ENCODE measurements around the gene RGS14.

RGS14 gene

DNA sequence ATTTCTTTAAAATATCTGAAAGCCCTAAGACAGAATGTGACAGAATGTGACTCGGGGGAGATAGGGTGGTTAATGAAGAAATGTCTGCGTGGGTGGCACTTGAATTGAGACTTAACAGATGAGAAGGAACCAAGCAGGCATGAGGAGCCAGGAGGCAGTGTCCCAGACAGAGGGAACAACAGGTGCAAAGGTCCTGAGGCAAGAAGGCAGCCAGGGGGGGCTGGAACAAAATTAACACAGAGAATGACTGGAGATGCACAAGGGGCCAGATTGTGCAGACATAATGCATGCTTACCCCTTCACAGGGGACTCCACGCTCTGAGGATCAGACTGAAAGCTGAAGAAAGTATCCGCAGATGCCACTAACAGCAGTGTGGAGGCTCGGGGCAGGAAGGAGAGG is 8.0 kb upstream of the RGS14 start:
- Histone ChIP-seq H3K4me3 (ENCODE audit: insufficient read depth, low read depth, low read length, poor library complexity, severe bottlenecking) (no peak overlapping the region), H3K36me3 (ENCODE audit: control insufficient read depth, insufficient read depth, low read length) (peaks cover 21% of the 10 kb centered on the region), H3K27ac (ENCODE audit: insufficient read depth, low read length, poor library complexity, severe bottlenecking) (no peak overlapping the region)

DNA sequence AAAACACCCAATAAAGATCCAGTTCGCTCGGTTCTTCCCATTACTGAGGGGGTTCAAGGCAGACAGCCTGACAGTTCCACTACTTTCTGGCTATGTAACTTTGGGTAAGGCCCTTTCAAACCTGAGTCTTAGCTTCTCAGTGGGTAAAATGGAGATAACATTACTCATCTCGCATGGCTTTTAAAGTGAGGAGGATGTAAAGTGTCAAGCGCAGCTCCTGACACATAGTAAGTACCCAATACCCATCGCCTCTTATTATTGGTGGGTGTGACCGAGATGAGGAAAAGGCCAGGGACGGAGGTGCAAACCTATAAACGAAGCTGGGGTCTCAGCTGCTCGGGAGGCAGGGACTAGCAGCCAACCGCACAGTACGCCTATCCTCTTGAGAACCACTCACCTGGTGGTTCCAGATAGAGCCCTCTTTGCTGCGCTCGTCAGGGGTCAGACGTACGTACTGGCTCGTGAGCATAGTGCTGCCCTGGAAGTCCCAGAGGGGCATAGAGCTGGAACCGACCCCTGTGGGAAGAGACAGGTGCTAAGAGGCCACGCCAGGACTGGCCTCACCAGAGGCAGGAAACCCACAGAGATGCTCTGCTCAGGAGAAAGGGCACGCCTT is 6.8 kb upstream of the RGS14 start:
- peaks cover 22% of the 10 kb centered on the region for H3K4me1 ChIP-seq (ENCODE audit: control insufficient read depth, insufficient read depth, low read length, poor library complexity, severe bottlenecking)
- H3K36me3 ChIP-seq (ENCODE audit: control insufficient read depth, insufficient read depth, low read length): peaks cover 21% of the 10 kb centered on the region
- peak overlapping the region; percentile 94 for H3K27ac ChIP-seq (ENCODE audit: insufficient read depth, low read length, poor library complexity, severe bottlenecking)
- no peak for DNase-seq
- no peaks in the 10 kb centered on the region for H3K9me3 ChIP-seq (ENCODE audit: control insufficient read depth, low read length)
- peak overlapping the region; percentile 79 for H3K4me3 ChIP-seq (ENCODE audit: insufficient read depth, low read depth, low read length, poor library complexity, severe bottlenecking)
- no peaks in the 10 kb centered on the region for H3K27me3 ChIP-seq (replicated peaks; ENCODE audit: control insufficient read depth, insufficient read depth, low read length, poor library complexity, severe bottlenecking)

More for the DNA sequence above, 8.0 kb upstream of the RGS14 start:
- Histone ChIP-seq H3K4me1 (ENCODE audit: control insufficient read depth, insufficient read depth, low read length, poor library complexity, severe bottlenecking) (peaks cover 22% of the 10 kb centered on the region), H3K27me3 (replicated peaks; ENCODE audit: control insufficient read depth, insufficient read depth, low read length, poor library complexity, severe bottlenecking) (no peaks in the 10 kb centered on the region), H3K9me3 (ENCODE audit: control insufficient read depth, low read length) (no peaks in the 10 kb centered on the region)
- DNase-seq: no peak

DNA sequence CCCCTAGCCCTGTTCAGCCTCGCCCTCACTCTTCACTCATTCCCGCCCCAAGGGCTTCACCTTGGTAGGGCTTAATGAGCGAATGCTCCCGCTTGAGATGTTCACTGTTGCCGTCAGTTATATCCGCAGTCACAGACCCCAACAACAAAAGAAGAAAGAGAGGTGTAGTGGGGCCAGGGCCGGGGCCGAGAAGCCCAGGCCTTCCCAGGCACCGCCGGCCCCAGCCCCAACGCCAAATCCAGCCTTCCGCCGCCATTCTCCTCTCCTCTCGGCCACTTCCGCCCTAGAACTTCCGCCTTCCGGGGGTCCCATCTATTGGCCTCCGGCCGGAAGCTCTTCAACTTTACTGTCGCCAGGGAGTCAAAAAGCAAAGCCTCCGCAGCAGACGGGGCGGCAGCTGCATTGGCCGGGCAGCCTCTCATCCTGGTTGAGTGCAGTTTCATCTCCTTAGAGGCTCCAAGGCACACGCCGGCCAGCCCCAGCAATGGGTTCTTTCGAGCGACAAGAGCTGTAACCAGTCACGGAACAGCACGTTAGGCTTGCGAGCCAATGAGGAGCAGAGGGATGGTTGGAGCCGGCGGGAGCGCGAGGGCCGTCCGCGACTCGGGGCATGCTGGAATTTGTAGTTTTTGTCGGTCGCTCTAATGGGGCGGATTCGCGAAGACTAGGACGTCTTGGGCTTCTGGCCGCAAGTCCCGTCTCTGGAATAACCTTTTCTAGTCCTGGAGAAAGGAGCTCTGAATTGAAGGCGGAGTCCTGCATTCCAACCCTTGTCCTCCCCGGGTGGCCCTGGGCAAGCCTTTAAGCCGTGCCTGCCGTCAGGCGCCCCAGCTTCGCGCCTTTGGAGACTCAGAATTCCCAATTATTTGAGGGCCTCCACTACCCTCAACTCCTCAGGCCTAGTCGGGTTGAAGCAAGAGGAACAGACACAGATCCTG is 6.1 kb upstream of the RGS14 start, which contains the start of gene LMAN2:
TSS of gene LMAN2 (minus strand) at position 277 of the 938 bp plus-strand sequence. CDS start at position 256, 21 bp downstream.
- DNase-seq: peak; percentile 77 to 89 (median 87)
- Histone ChIP-seq H3K27me3 (replicated peaks; ENCODE audit: control insufficient read depth, insufficient read depth, low read length, poor library complexity, severe bottlenecking) (no peaks in the 10 kb centered on the region), H3K27ac (ENCODE audit: insufficient read depth, low read length, poor library complexity, severe bottlenecking) (peak within 1 kb of the TSS; percentile 94), H3K4me3 (ENCODE audit: insufficient read depth, low read depth, low read length, poor library complexity, severe bottlenecking) (peak within 1 kb of the TSS; percentile 79), H3K36me3 (ENCODE audit: control insufficient read depth, insufficient read depth, low read length) (peaks cover 18% of the 10 kb centered on the region), H3K9me3 (ENCODE audit: control insufficient read depth, low read length) (no peaks in the 10 kb centered on the region), H3K4me1 (ENCODE audit: control insufficient read depth, insufficient read depth, low read length, poor library complexity, severe bottlenecking) (peaks cover 26% of the 10 kb centered on the region)

DNA sequence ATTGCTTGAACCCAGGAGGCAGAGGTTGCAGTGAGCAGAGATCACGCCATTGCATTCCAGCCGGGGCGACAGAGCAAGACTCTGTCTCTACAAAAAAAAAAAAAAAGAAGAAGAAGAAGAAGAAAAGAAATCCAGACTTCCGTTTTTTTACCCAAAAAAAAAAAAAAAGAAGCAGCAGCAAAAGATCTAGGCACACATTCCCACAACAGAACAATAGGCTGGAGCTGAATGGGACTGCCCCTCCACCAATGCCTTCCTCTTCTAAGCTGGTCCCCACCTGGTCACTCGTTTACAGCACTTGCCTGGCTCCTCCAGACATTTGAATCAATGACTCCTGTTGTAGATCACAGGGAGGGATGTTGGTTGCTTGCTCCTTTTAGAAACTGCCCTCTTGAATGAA is 4.6 kb upstream of the RGS14 start:
- peaks cover 9% of the 10 kb centered on the region for H3K36me3 ChIP-seq (ENCODE audit: control insufficient read depth, insufficient read depth, low read length)
- no peak overlapping the region for H3K4me3 ChIP-seq (ENCODE audit: insufficient read depth, low read depth, low read length, poor library complexity, severe bottlenecking)
- DNase-seq: no peak
- no peaks in the 10 kb centered on the region for H3K9me3 ChIP-seq (ENCODE audit: control insufficient read depth, low read length)
- peaks cover 35% of the 10 kb centered on the region for H3K4me1 ChIP-seq (ENCODE audit: control insufficient read depth, insufficient read depth, low read length, poor library complexity, severe bottlenecking)
- H3K27ac ChIP-seq (ENCODE audit: insufficient read depth, low read length, poor library complexity, severe bottlenecking): no peak overlapping the region
- no peaks in the 10 kb centered on the region for H3K27me3 ChIP-seq (replicated peaks; ENCODE audit: control insufficient read depth, insufficient read depth, low read length, poor library complexity, severe bottlenecking)

DNA sequence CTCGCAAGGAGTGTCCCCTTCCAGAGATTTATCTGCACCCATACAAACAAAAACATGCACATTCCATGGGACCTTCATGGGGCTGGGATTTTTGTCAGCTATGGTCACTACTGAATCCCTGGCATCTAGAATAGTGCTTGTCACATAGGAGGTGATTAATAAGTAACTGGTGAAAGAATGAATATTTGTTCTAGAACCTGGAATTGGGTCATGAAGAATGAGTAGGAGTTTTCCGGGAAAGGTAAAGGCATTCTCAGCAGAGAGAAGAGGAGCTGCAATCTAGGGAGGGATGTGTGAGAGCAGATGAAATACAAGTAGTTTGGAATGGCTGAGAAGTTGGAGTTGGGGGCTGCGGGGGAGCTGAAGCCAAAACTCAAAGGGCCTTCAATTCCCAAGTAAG is 3.5 kb upstream of the RGS14 start:
- peaks cover 44% of the 10 kb centered on the region for H3K4me1 ChIP-seq (ENCODE audit: control insufficient read depth, insufficient read depth, low read length, poor library complexity, severe bottlenecking)
- H3K9me3 ChIP-seq (ENCODE audit: control insufficient read depth, low read length): no peaks in the 10 kb centered on the region
- DNase-seq: no peak
- no peaks in the 10 kb centered on the region for H3K27me3 ChIP-seq (replicated peaks; ENCODE audit: control insufficient read depth, insufficient read depth, low read length, poor library complexity, severe bottlenecking)
- peaks cover 9% of the 10 kb centered on the region for H3K36me3 ChIP-seq (ENCODE audit: control insufficient read depth, insufficient read depth, low read length)
- no peak overlapping the region for H3K4me3 ChIP-seq (ENCODE audit: insufficient read depth, low read depth, low read length, poor library complexity, severe bottlenecking)
- H3K27ac ChIP-seq (ENCODE audit: insufficient read depth, low read length, poor library complexity, severe bottlenecking): no peak overlapping the region

DNA sequence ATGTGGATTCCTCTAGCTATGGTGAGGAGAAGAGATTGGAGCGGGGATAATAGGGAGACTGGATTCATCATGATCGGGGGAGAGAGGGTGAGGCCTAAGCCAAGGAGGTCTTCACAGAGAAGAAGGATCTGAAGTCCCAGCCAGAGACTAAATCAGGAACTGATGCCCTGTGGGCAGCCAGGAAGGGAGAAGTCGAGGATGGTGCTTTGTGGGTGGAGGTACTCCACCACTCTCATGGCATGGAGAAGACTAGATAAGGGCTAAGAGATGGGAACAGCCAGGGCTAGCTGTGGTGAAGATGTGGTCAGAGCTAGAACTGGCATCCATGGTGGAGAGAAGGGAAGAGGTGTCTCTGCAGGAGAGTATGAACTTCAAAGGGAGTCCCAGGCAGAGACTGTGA is 3.0 kb upstream of the RGS14 start:
- Histone ChIP-seq H3K4me3 (ENCODE audit: insufficient read depth, low read depth, low read length, poor library complexity, severe bottlenecking) (no peak overlapping the region), H3K27ac (ENCODE audit: insufficient read depth, low read length, poor library complexity, severe bottlenecking) (no peak overlapping the region), H3K9me3 (ENCODE audit: control insufficient read depth, low read length) (no peaks in the 10 kb centered on the region), H3K36me3 (ENCODE audit: control insufficient read depth, insufficient read depth, low read length) (peaks cover 4% of the 10 kb centered on the region), H3K4me1 (ENCODE audit: control insufficient read depth, insufficient read depth, low read length, poor library complexity, severe bottlenecking) (peaks cover 47% of the 10 kb centered on the region), H3K27me3 (replicated peaks; ENCODE audit: control insufficient read depth, insufficient read depth, low read length, poor library complexity, severe bottlenecking) (no peaks in the 10 kb centered on the region)
- DNase-seq: no peak

DNA sequence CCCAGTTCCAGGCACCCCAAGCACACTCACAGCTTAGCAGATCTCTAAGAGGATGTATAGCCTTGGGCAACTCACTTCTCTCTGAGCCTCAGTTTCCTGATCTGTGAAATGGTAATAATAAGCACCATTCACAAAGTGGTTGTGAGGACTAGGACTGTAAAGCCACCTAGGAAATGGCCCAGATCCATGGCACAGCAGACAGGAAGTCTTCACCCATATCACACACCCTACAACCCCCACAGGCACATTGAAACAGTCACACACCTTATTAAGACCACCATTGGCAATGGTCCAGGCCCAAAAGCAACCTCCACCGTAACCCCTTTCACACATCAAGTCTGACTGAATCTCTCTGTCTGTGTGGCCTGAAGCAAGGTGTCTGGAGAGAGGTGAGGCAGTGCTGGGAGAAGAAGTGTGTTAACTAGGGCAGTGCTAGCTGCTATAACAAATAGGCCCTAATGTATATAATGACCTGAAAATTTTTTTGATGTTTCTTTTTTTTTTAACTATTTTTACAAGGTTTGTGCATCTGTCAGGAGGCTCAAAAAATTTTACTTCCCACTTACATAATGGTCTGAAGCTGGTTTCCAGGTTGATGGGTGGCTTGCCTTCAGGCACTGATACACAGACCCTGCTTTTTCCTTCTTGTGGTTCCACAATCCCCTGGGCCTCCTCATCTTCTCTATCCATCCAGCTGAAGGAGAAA is 2.4 kb upstream of the RGS14 start:
- H3K9me3 ChIP-seq (ENCODE audit: control insufficient read depth, low read length): no peaks in the 10 kb centered on the region
- H3K36me3 ChIP-seq (ENCODE audit: control insufficient read depth, insufficient read depth, low read length): peaks cover 4% of the 10 kb centered on the region
- H3K4me3 ChIP-seq (ENCODE audit: insufficient read depth, low read depth, low read length, poor library complexity, severe bottlenecking): no peak overlapping the region
- no peak overlapping the region for H3K27ac ChIP-seq (ENCODE audit: insufficient read depth, low read length, poor library complexity, severe bottlenecking)
- H3K4me1 ChIP-seq (ENCODE audit: control insufficient read depth, insufficient read depth, low read length, poor library complexity, severe bottlenecking): peaks cover 47% of the 10 kb centered on the region
- DNase-seq: no peak
- H3K27me3 ChIP-seq (replicated peaks; ENCODE audit: control insufficient read depth, insufficient read depth, low read length, poor library complexity, severe bottlenecking): no peaks in the 10 kb centered on the region

DNA sequence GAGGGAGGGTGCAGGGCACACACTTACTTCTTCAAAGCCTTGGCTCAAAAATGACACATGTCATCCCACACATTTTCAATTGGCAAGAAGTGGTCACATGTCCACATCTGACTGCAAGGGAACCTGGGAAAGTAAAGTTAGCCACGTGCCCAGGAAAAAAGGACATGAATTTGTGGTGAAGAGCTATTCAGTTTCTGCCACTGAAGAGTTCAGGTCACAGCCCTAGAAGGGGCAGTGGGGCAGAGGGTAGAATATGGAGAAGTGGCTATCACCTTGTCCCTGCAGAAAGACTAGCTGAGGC is 1.9 kb upstream of the RGS14 start:
- Histone ChIP-seq H3K4me1 (ENCODE audit: control insufficient read depth, insufficient read depth, low read length, poor library complexity, severe bottlenecking) (peaks cover 45% of the 10 kb centered on the region), H3K4me3 (ENCODE audit: insufficient read depth, low read depth, low read length, poor library complexity, severe bottlenecking) (no peak overlapping the region), H3K9me3 (ENCODE audit: control insufficient read depth, low read length) (no peaks in the 10 kb centered on the region), H3K27me3 (replicated peaks; ENCODE audit: control insufficient read depth, insufficient read depth, low read length, poor library complexity, severe bottlenecking) (no peaks in the 10 kb centered on the region), H3K36me3 (ENCODE audit: control insufficient read depth, insufficient read depth, low read length) (peaks cover 4% of the 10 kb centered on the region), H3K27ac (ENCODE audit: insufficient read depth, low read length, poor library complexity, severe bottlenecking) (no peak overlapping the region)
- DNase-seq: no peak

DNA sequence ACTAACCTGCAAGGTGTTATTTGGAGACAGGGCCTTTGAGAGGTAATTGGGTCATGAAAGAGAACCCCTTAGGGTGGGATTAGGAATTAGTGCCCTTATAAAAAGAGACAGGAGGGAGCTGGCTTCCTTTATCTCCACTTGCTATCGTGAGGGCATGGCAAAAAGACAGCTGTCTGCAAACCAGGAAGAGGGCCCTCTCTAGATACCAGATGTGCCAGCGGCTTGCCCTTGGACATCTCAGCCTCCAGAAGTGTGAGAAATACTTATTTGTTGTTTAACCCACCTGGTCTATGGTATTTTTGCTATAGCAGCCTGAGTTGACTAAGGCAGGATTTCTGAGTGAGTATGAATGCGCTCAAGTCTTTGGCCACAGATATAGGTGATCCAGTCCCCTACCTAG is 978 bp upstream of the RGS14 start:
- Histone ChIP-seq H3K4me1 (ENCODE audit: control insufficient read depth, insufficient read depth, low read length, poor library complexity, severe bottlenecking) (peaks cover 50% of the 10 kb centered on the region), H3K27ac (ENCODE audit: insufficient read depth, low read length, poor library complexity, severe bottlenecking) (peak overlapping the region; percentile 80), H3K9me3 (ENCODE audit: control insufficient read depth, low read length) (no peaks in the 10 kb centered on the region), H3K27me3 (replicated peaks; ENCODE audit: control insufficient read depth, insufficient read depth, low read length, poor library complexity, severe bottlenecking) (no peaks in the 10 kb centered on the region), H3K36me3 (ENCODE audit: control insufficient read depth, insufficient read depth, low read length) (peaks cover 4% of the 10 kb centered on the region), H3K4me3 (ENCODE audit: insufficient read depth, low read depth, low read length, poor library complexity, severe bottlenecking) (no peak overlapping the region)
- no peak for DNase-seq

DNA sequence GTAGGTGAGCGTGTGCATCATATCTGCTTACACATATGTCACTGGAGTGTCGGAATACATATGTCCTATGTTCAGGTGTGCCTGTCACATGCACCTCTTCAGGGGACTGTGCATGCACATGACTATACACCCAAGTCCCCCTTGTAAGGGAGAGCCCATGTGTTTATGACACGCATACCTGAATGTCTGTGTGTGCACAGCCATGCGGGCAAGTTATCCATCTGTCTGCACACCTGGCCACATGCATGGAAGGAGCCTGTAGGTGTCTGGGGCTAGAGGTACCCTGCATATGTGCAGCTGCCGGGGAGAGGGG is 622 bp upstream of the RGS14 start:
- Histone ChIP-seq H3K36me3 (ENCODE audit: control insufficient read depth, insufficient read depth, low read length) (peaks cover 4% of the 10 kb centered on the region), H3K27me3 (replicated peaks; ENCODE audit: control insufficient read depth, insufficient read depth, low read length, poor library complexity, severe bottlenecking) (no peaks in the 10 kb centered on the region), H3K4me3 (ENCODE audit: insufficient read depth, low read depth, low read length, poor library complexity, severe bottlenecking) (peak overlapping the region; percentile 90), H3K9me3 (ENCODE audit: control insufficient read depth, low read length) (no peaks in the 10 kb centered on the region), H3K4me1 (ENCODE audit: control insufficient read depth, insufficient read depth, low read length, poor library complexity, severe bottlenecking) (peaks cover 51% of the 10 kb centered on the region), H3K27ac (ENCODE audit: insufficient read depth, low read length, poor library complexity, severe bottlenecking) (peak overlapping the region; percentile 80)
- DNase-seq: no peak
